NCI-H446 (cell line): Measurements from ENCODE around the gene LY6G5B.
"Not testable (repeated sequence)": the region's sequence is repeated elsewhere in the genome, so short reads cannot be mapped to it uniquely, and the experiment has no call there.

Experiments used
- DNase-seq, 2 experiments: peaks; one replicate each; lab custom pipeline; 2025; lab: John Stamatoyannopoulos, UW

The LY6G5B gene

GRCh38 chr6:31691078-31691463 is 21.3 kb downstream of the LY6G5B start:
- DNase-seq: no peak

DNA sequence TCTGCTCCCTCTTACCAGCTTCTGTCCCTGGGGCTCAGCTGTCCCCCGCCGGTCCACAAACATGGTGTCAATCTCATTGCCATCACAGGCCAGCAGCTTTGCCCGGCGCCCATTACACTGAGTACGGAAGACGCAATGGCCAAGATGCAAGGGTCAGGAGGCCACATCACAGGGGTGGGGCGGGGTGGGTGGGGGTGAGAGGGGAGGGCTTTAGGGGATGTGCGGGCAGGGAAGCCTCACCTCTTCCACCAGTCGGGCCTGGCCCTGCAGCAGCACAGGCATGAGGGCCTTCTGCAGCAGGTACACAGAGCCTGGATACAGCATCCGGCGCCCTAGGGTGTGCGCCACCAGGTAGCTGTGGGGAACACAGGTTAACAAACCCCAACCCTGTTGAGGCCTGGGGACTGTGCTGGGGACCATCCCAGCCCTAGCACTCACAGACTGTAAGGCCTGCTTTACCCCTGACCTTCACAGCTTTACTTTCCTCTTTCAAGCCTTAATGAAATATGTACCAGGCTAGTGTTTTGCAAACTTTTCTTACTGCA is 21.9 kb downstream of the LY6G5B start:
- DNase-seq: no peak

DNA sequence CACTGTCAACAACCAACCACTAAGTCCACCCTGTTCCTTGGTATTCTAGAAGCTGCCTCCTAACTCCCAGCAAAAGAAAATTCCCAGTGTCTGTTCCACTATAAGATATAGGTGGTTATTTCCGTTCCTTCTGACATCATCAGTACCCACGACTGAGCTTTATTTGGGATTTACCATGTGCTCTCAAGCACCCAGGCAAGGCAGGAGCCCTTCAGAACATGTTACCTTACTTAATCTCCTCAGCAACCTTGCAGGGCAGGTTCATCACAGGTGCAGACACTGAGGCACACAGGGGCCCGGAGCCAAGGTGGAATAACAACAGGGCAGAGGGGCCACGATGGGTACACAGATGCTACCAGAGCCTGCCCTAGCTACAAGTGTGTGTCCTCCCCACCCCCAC is 22.6 kb downstream of the LY6G5B start:
- no peak for DNase-seq

DNA sequence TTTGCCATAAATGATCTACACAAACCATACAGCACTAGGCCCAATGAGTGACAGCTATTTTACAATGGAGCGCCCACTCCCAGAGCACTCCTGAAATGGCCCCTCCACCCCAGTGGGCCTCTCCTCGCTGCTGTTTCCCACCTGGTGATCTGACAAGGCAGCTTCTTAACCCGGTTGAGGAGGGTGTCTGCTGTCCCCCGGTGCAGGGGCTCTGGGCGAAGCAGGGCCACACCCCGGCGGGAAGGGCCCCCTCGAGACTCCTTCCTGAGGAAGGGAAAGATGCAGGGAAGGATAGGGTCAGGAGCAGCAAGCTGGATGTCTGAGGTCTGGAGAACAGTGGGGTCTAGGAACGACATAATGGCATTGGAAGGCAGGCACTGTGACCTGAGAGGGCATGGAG is 23.1 kb downstream of the LY6G5B start:
- no peak for DNase-seq

DNA sequence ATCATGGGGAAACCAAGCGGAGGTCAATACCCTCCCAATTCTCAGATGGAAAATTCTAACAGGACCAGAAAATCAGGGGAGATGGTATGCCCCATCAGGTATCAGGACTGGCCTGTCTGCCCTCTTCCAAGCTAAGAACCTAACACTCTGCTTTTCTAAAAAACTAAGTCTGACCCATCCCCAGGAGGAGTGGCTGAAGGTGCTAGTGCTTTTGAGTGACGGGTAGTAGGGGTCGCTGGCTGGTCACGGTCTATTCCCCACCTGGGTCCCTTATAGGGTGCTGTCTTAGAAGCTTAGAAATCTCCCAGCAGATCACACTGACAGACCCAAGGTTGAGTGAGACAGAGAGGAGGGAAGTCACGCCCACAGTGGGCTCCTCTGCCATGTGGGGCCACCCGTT is 23.8 kb downstream of the LY6G5B start:
- DNase-seq: no peak

DNA sequence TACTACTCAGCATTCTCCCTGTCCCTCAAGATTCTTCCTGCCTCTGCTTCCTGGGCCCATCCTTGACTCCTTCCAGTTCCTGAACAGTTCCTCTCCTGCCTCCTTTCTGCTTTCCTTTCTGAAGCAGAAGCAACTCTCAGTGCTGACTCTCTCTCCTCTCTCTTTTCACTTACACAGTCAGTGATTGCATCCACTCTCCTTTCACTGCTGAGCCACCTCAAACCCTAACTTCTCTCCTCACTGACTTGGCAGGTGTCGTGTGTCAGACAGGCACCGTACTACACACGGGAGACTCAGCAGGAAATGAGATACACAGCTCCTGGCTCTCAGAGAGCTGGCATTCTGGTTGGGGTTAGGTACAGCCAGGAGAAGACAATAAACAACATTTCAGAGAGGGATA is 27.8 kb downstream of the LY6G5B start:
- DNase-seq: no peak

GRCh38 chr6:31700740-31701401 is 31.1 kb downstream of the LY6G5B start:
- no peak for DNase-seq

- DNase-seq: peak in 1 of 2 experiments; percentile 38
Measured at GRCh38 chr6:31701666-31702404, 32.1 kb downstream of the LY6G5B start.

GRCh38 chr6:31702405-31702818 is 32.6 kb downstream of the LY6G5B start:
- no peak for DNase-seq

GRCh38 chr6:31702819-31703716 is 33.3 kb downstream of the LY6G5B start, which contains the start of gene ABHD16A:
ABHD16A (minus strand) TSS chr6:31703324; CDS start chr6:31703281, 43 bp downstream.
- peak; percentile 93 to 97 for DNase-seq

DNA sequence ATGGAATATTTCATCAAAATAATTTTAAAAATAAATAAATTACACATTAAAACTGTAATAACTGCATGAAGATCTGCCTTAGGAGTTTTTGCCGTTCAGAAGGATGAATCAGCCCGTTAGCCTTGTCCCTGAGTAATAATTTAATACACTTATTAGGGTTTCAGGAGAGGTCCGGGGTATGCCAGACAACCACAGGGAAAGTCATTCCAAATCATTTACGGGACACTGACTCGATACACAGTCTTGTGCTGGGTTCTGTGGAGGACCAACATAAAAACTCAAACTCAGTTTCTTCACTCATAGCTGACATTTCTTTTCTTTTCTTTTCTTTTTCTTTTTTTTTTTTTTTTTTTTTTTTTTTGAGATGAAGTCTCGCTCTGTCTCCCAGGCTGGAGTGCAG is 36.2 kb downstream of the LY6G5B start:
- DNase-seq: no peak

DNA sequence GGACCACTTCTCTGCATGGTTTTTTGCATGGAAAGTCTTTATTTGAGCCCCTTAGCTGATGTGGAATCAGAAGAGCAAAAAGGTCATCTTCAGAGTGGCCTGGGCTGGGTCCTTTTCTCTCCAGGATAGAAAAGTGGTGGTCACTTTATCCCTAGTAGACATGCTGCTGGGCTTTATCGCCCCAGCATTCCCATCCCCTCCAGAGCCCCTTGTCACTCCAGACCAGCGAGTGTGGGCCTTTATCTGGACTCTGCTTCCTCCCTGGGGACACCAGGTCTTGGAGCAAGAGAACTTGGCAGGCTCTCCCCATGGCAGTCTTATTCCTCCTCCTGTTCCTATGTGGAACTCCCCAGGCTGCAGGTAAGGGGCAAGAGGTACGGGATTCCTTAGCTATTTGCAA is 36.8 kb downstream of the LY6G5B start, which contains the start of gene LY6G6F:
Gene LY6G6F (plus strand): TSS at position 268 of the 400 bp plus-strand sequence. CDS start 41 bp downstream, at position 309.
- no peak for DNase-seq

DNA sequence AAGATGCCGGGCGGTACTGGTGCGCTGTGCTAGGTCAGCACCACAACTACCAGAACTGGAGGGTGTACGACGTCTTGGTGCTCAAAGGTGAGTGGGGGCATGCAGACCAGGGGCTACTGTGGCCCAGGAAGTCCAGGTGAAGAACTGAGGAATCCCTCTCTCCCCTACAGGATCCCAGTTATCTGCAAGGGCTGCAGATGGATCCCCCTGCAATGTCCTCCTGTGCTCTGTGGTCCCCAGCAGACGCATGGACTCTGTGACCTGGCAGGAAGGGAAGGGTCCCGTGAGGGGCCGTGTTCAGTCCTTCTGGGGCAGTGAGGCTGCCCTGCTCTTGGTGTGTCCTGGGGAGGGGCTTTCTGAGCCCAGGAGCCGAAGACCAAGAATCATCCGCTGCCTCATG is 37.9 kb downstream of the LY6G5B start:
- DNase-seq: no peak

GRCh38 chr6:31708224-31708623 is 38.4 kb downstream of the LY6G5B start:
- no peak for DNase-seq

DNA sequence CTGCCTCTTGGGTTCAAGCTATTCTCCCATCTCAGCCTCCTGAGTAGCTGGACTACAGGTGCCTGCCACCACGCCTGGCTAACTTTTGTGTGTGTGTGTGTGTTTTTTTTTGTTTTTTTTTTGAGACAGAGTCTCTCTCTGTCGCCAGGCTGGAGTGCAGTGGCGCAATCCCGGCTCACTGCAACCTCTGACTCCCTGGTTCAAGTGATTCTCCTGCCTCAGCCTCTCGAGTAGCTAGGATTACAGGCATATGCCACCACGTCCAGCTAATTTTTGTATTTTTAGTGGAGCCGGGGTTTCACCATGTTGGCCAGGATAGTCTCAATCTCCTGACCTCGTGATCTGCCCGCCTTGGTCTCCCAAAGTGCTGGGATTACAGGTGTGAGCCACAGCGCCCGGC is 39.4 kb downstream of the LY6G5B start:
- DNase-seq: not testable (repeated sequence)

GRCh38 chr6:31710523-31711219 is 40.9 kb downstream of the LY6G5B start:
- DNase-seq: no peak

DNA sequence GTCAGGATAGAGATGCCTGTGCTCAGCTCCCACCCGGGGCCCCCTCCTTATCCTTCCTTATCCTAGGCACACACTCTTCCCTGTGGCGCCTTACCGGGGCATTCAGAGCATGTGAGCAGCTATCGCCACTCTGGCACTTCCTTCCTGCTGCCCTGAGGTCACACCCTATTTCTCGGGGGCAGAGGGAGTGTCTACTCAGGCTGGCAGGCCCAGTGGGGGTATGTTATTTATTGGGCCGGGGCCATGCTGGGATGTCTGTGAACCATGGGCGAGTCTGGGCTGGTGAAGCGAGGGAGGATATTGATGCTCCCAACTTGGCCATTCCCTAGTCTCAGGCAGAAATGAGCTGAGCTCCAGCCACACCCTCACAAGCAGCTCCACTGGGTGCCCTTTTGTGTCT is 41.5 kb downstream of the LY6G5B start:
- no peak for DNase-seq

DNA sequence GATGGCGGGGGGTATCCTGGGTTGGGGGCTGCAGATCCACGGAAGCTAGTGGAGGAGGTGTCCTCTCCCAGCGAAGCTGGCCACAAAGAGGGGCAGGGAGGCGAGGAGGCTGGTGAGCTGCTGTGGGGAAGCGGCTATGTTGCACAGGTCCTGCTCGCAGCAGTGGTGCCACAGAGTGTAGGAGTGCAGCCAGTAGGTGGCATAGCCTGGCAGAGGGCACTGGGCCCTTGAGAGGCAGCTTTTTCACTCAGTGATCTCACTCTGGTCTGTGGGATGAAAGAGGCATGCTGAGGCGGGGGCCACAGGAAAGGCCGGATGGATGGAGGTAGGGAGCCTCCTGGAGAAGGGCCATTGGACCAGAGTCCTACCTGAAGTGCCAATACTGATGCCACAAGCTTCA is 42.5 kb downstream of the LY6G5B start:
- no peak for DNase-seq

DNA sequence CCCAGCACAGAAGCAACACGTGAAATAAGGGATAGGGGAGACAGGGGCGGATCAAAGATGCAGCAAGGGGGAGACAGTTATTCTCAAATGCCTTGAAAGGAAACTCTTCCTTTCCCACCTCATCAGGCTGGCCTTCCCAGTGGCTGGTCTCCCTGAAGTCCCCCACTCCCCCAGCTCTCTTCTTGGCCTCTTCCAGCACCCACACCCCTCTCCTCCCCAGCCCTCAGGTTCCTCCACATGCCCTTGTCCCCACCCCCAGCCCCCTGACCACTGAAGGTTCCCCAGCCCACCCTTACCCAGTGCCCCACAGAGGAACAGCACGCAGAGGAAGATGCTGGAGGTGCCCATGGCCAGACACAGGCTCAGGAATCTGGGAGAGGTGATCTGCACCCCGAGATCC is 43.7 kb downstream of the LY6G5B start:
- DNase-seq: no peak

DNA sequence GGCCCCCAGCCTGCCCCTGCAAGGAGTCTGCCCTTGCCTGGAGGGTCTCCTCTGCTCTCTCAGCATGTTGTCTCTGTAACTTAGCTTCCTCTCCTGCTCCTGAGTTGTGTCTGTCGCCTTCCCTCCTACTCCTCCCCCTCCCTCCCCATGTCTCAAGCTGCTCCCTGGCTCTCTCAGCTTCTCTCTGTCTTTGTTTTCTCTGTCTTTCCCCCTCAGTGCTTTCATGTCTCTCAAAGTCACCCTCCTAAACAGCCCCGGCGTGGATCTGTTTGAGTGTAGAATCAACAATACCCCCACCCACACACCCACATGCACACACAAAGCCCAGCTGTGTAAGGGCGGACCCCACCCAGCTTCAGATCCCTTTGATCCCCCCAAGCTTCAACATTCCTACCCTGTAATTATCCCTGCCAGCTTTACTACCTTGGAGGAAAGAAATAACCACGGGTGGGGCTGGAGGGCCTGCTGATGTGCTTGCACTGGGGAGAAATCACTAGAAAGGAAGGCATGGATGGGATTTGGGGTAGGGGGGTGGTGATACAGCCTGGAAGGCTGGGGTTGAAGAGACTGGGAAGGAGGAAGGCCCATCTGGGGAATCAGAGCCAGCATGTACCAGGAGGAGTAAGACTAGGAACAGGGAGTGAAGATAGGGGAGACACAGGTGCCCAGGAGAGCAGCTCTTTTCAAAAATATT is 44.4 kb downstream of the LY6G5B start:
- no peak for DNase-seq
